HG02970 (cell line): Measurements from ENCODE around the gene TRMT11.

Experiments
- ATAC-seq: cut with Tn5 transposase; IDR thresholded peaks from one replicate; pipeline ENCODE4 v1.9.1; 2021; ENCODE audit warnings: mild to moderate bottlenecking, moderate library complexity, moderate number of reproducible peaks; ENCODE audit not compliant: unreplicated experiment, low FRiP score

TRMT11 gene

DNA sequence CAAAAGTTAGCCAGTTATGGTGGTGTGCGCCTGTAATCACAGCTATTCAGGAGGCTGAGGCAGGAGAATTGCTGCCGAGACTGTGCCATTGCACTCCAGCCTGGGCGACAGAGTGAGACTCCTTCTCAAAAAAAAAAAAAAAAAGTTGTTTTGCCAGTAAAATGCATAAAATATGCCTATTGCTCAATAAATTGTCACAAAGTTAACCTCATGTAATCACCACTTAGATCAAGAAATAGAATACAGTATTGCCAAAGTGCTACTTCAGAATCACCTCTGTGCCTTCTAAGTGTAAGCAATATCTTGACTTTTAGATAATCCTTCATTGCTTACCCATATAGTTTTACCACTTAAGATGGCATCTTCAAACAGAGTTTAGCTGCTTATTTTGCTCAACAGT lies 80.7 kb downstream of the TRMT11 start:
- no peak for ATAC-seq

DNA sequence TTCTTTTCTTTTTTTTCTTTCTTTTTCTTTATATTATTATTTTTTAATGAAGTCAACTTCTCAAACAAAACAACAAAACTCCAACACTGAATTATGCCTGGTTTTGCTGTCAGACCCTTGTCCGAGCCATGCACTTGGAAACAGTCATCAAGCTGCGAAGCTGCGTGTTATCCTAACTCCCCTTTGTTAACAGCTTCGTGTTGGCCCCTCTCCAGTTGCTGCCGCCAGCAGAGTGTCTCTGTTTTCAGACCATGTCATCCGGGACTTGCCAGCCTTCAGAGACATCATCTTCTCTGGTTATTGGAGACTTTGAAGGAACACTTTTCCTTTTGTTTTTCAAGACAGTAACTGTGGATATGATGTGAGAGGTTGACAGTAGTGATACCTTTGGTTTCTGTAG lies 83.1 kb downstream of the TRMT11 start:
- ATAC-seq, result no peak

DNA sequence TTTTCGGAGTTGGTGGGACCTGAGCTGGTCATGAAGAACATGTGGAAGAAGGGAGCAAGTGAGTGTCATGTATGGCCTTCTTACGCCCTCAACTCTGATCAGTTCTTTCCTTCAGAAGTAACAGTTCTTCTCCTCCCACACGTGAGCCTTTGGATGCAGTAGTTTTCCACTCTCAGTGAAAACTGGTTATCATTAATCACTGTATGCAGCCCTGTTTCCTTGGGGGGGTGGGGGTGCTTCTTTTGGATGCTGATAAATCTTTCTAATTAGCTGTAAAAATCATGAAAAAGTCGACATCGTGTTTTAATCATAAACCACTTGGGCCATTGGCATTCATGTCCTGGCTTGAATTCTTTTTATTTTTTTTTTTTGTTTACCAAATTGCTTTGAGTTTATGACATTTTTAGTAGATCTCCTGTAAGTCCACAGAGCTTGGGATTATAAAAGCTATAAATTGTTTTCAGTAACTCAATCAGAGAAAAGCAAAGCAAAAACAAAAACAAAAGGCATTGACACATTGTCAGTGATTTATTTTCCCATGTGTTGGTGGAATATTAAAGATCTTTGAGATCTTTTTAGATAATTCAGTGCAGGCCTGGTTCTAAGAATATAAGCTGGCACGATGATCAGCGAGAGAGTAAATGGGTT lies 84.8 kb downstream of the TRMT11 start:
- no peak for ATAC-seq

DNA sequence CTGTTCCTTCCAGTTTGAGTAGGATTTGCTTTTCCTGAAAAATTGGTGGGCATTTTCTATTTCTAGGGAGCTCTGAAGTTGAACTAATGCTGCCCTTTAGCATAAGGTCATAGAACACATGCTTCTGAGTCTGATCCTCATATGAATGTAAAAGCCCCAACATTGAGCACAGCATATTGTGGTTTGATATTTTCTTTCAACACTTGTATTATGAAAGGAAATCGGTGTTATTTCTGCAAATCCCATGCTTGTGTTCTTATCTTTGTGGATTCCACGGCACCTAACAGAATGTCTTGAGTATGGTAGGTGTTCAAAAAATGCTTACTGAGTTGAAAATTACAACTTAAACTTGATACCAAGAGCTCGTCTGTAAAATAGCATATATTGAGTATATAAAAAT lies 85.8 kb downstream of the TRMT11 start:
- ATAC-seq, result no peak

DNA sequence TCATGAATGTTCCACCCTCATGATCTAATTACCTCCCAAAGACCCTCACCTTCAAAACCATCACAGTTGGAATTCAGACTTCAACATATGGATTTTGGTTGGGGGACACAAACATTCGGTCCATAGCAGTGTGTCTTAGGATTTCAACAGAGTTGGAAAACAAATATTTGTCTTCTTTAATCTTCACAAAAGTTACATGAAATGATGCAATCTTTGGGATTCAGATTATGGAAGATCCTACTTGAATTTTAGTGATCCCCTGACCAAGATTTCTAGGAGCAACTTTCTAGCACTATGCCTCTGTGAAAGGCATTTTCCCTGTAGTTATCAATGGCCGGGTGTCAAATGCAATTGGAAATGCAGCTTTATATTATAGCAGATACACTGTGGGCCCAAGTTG lies 86.5 kb downstream of the TRMT11 start:
- no peak for ATAC-seq

DNA sequence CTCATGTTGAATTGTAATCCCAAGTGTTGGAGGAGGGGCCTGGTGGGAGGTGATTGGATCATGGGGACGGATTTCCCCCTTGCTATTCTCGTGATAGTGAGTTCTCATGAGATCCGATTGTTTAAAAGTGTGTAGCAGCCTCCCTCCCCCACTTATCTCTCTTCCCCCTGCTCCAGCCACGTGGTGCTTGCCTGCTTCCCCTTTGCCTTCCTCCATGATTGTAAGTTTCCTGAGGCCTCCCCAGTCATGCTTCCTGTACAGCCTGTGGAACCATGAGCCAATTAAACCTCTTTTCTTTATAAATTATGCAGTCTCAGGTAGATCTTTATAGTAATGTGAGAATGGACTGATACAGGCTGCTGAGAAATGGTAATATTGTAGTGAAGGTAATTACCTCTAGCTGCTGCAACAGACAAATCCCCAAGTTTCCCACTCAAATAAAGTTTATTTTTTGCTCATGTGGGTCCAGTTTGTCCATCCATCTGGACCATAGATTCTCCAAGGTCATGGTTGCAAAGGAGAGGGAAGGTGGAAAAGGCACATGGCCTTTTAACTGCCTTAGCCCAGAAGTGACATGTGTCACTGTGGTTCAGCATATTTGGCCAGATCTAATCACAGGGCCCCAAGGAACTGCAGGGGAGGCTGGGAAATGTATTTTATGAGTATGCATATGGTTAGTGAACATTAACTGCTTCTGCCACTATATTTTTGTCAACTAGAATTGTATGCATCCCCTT lies 89.2 kb downstream of the TRMT11 start:
- no peak for ATAC-seq

DNA sequence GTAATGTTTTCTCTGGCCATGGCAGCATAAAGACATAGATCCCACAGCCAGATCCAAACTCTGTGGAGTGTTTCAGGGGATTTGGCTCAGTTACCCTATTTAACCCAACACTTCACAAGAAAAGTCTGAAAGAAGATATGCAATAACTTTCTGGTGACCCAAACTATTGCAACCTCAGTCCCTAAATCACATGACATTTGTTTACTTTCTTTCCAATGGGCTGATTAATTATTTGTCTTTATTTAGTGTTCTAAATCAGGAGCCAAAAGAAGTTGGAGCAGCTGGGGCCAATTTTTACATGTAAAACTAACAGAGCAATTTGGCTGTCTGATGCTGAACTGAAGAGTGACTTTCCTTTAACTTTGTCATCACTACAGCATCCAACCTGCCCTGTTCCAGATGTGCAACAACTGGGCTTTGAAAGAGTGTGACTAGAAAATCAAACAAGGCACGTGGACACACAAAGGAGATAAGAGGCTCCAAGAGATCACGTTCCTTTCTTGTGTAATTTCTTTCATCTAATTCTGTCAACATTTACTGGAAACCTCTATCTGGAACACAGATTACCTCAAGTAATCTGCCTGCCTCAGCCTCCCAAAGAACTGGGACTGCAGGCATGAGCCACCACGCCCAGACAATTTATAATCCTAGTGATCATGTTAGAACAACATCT lies 90.8 kb downstream of the TRMT11 start:
- no peak for ATAC-seq

DNA sequence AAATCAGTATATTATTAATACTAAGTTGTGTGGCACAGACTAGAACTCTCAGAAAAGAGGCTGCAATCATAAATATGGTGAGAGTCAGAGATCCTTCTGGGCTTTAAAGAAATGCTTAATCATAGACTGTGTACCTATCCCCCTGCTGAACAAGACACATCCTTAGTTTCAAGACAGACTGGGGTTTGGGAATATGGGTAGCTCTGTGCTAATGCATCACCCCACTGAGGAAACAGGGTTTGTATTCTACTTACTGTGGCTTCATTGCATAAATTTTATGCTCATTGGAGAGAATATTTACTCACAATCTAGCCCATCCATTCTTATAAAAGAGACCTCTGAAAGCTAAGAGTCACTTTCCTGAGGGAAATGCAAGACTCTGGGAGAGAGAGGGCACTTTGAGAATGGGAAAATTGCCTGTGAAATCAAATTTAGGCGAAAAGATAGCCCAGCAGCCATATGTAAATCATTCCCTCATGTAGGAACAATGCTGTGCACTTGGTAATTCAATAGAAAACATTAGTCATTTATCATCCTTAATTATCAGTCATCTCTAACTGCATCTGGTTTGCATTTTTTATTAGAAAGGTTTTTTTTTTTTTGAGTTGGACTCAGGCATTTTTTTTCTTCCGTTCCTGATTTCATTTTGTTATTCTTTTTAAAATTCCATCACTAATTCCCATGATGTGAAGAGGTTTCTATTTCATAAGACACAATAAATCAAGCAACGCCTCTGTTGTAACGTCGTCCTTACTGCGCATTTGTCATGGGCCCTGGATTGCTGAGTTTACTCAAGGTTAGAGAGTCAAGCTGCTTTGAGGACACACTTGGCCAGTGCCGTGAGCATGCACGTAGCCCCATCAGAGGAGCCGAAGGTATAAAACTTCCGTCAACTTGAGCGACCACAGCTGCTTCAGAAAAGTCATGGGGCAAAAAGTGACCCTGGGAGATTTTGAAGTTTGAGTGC lies 91.8 kb downstream of the TRMT11 start:
- ATAC-seq, result no peak

DNA sequence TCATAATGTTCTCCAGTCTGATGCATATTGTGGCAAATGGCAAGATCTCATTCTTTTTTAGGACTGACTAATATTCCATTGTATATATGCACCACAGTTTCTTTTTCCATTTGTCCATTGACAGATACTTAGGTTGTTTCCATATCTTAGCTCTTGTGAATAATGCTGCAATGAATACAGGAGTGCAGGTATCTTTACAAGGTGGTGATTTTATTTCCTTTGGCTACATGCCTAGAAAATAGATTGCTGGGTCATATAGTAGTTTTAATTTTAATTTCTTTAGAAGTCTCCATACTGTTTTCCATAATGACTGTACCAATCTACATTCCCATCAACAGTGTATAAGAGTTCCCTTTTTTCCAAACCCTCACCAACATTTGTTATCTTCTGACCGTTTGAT lies 97.5 kb downstream of the TRMT11 start:
- no peak for ATAC-seq

DNA sequence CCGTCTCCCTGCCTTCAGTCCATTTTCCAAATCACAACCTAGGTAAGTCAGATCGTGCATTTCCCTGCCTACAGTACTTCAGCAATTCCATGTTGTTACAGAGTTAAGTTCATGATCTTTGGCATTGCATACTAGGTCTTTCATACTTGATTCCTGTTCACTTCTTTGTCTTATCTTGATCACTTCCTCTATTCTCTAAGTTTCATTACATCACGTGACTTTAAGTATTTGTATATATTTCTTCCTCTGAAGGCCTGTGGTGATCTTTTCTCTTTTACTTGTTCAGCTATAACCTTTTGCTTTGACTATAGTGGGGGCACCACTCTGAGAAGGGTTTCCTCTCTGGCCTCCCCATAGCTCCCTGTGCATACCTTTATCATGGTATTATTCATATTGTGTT lies 100.2 kb downstream of the TRMT11 start:
- ATAC-seq, result peak; percentile 72
